ENCODE measurements around the gene PHOX2B.
"Not testable (repeated sequence)": the region's sequence is repeated elsewhere in the genome, so short reads cannot be mapped to it uniquely, and the experiment has no call there.

Gene PHOX2B

GRCh38 chr4:41713768-41714167 is 34.8 kb downstream of the PHOX2B start:
- DNase-seq (ENCODE audit: low read depth), result peak; percentile 13
- no peak overlapping the region for H3K4me3 ChIP-seq (ENCODE audit: low read depth, low read length)
- TF ChIP-seq CTCF (IDR thresholded peaks at IDR 0.05; ENCODE audit: control insufficient read depth, extremely low read depth, insufficient read depth), result no peak

GRCh38 chr4:41712425-41712824 is 36.1 kb downstream of the PHOX2B start:
- no peak for DNase-seq (ENCODE audit: low read depth)
- H3K4me3 ChIP-seq (ENCODE audit: low read depth, low read length), result no peak overlapping the region
- TF ChIP-seq CTCF (IDR thresholded peaks at IDR 0.05; ENCODE audit: control insufficient read depth, extremely low read depth, insufficient read depth), result no peak

GRCh38 chr4:41711654-41712053 is 36.9 kb downstream of the PHOX2B start:
- H3K4me3 ChIP-seq (ENCODE audit: low read depth, low read length); DNase-seq (ENCODE audit: low read depth): not testable (repeated sequence)

GRCh38 chr4:41709844-41710481 is 38.6 kb downstream of the PHOX2B start:
- DNase-seq (ENCODE audit: low read depth), result no peak
- no peak overlapping the region for H3K4me3 ChIP-seq (ENCODE audit: low read depth, low read length)
- TF ChIP-seq CTCF (IDR thresholded peaks at IDR 0.05; ENCODE audit: control insufficient read depth, extremely low read depth, insufficient read depth), result no peak

DNA sequence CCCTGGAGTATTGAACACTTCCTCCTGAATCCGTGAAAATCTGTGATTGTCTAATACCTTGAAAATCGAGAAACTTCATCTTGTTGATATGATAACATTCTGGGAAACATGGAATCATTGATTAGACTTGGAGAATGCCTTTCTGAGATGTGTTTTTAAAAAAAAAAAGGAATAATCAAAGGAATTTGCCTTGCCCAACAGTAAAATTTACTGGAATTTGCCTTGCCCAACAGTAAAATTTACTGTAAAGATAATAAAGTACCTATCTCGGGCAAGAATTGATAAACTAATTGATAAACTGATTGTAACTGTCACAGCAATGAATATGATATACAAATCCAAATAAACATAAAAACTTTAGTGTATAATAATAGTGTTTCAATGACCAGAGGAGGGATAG is 44.7 kb downstream of the PHOX2B start:
- no peak overlapping the region for H3K4me3 ChIP-seq (ENCODE audit: low read depth, low read length)

GRCh38 chr4:41702770-41703169 is 45.8 kb downstream of the PHOX2B start:
- DNase-seq (ENCODE audit: low read depth), result no peak
- TF ChIP-seq CTCF (IDR thresholded peaks at IDR 0.05; ENCODE audit: control insufficient read depth, extremely low read depth, insufficient read depth), result no peak
- no peak overlapping the region for H3K4me3 ChIP-seq (ENCODE audit: low read depth, low read length)

More for the DNA sequence above, 44.7 kb downstream of the PHOX2B start:
- TF ChIP-seq CTCF (IDR thresholded peaks at IDR 0.05; ENCODE audit: control insufficient read depth, extremely low read depth, insufficient read depth), result no peak
- no peak for DNase-seq (ENCODE audit: low read depth)

- TF ChIP-seq CTCF (IDR thresholded peaks at IDR 0.05; ENCODE audit: control insufficient read depth, extremely low read depth, insufficient read depth), result no peak
- DNase-seq (ENCODE audit: low read depth), result no peak
- H3K4me3 ChIP-seq (ENCODE audit: low read depth, low read length), result no peak overlapping the region
Observed at GRCh38 chr4:41701983-41702382, 46.5 kb downstream of the PHOX2B start.
